Lung (tissue), 12 donors: Measurements from ENCODE around the gene ABHD8. TPM values are rescaled to one million over a fixed set of nuclear protein-coding genes. Genes with fewer than 3 reads are reported as not detected.

Experiments
- ATAC-seq: fragments of 200-7000 bp; cut with Tn5 transposase; one replicate; pipeline ENCODE4 v1.9.1; 2020; ENCODE audit warnings: moderate number of reproducible peaks; ENCODE audit not compliant: insufficient read depth, low FRiP score
- DNase-seq, 3 donors: peaks; one replicate each; pipeline ENCODE4 v3.0.0-alpha.2; 2013 to 2017
- H3K27ac ChIP-seq, 2 donors: one replicate each; pipeline ENCODE4 v1.5.1; 2013; ENCODE audit warnings: mild to moderate bottlenecking in 2 of 2, moderate library complexity in 2 of 2, control low read depth in 1 of 2, inconsistent platforms in 1 of 2, low read depth in 1 of 2, low read length in 1 of 2
- H3K27me3 ChIP-seq, 3 donors: one replicate each; pipeline ENCODE4 v1.5.1; 2013; ENCODE audit warnings: low read length in 2 of 3; ENCODE audit not compliant: control insufficient read depth in 3 of 3, insufficient read depth in 3 of 3
- H3K36me3 ChIP-seq, 4 donors: one replicate each; pipeline ENCODE4 v1.5.1; 2013; ENCODE audit warnings: low read length in 4 of 4, mild to moderate bottlenecking in 1 of 4, moderate library complexity in 1 of 4; ENCODE audit not compliant: control insufficient read depth in 4 of 4, insufficient read depth in 4 of 4
- H3K4me1 ChIP-seq, 5 donors: one replicate each; pipeline ENCODE4 v1.5.1; 2013; ENCODE audit warnings: low read length in 5 of 5, mild to moderate bottlenecking in 2 of 5, moderate library complexity in 1 of 5; ENCODE audit not compliant: control insufficient read depth in 5 of 5, insufficient read depth in 5 of 5
- H3K4me3 ChIP-seq: one replicate; pipeline ENCODE4 v1.5.1; 2013; ENCODE audit warnings: mild to moderate bottlenecking, control low read depth, moderate library complexity
- H3K9ac ChIP-seq, 2 donors: one replicate each; pipeline ENCODE4 v1.5.1; 2013; ENCODE audit warnings: low read length in 2 of 2, control low read depth in 1 of 2; ENCODE audit not compliant: insufficient read depth in 1 of 2
- H3K9me3 ChIP-seq, 4 donors: one replicate each; pipeline ENCODE4 v1.5.1; 2013; ENCODE audit warnings: low read length in 3 of 4, mild to moderate bottlenecking in 1 of 4, moderate library complexity in 1 of 4; ENCODE audit not compliant: control insufficient read depth in 4 of 4, insufficient read depth in 3 of 4
- CTCF ChIP-seq: IDR thresholded peaks from 2 replicates; pipeline ENCODE4 v1.5.1; 2012; ENCODE audit warnings: mild to moderate bottlenecking; ENCODE audit errors: control extremely low read depth, extremely low read depth
- WGBS, 2 donors: extraction: QIAGEN DNeasy Blood & Tissue Kit; methylation state at CpG; one replicate each; pipeline ENCODE4 v1.1.7; 2013; 5-methylcytosine and 5-hydroxymethylcytosine counted together
- polyA plus RNA-seq, 2 donors: library from polyadenylated mRNA; stranded (reverse); fragments of 200-250 nt; gene quantifications; one replicate each; pipeline ENCODE4 v1.2.1, GENCODE V29; 2013
- total RNA-seq, 2 donors: library from RNA; depleted of rRNA in 1 of 2; stranded (reverse); fragments of >200 nt in 1 of 2; gene quantifications; one replicate each; pipeline ENCODE4 v1.2.1, GENCODE V29; 2014 to 2021
- donor health status: control.
- donor health status: control.
- donor health status: Bipolar disorder and iron deficiency.
- donor health status: healthy.
- donor health status: DM: yes; HTN: yes; CAD: no.

Gene ABHD8
- total and polyA plus RNA-seq, 4 donors = 12.8 to 23.0 (median 15.1) TPM

GRCh38 chr19:17340871-17341357, 37.7 kb upstream of the ABHD8 start:
- H3K27me3 ChIP-seq = no peaks in the 10 kb centered on the region
- no peak for TF ChIP-seq CTCF
- H3K4me3 ChIP-seq = no peak overlapping the region
- no peak for ATAC-seq
- peaks cover 0 to 8% (median 2%) of the 10 kb centered on the region in 4 donors for H3K36me3 ChIP-seq
- H3K9ac ChIP-seq = no peak overlapping the region
- DNase-seq = no peak
- peaks cover 0 to 11% (median 5%) of the 10 kb centered on the region in 5 donors for H3K4me1 ChIP-seq
- 79 to 84% methylated on average over 17 of the region's 17 CpGs for WGBS, 2 donors
- no peak overlapping the region for H3K27ac ChIP-seq
- no peaks in the 10 kb centered on the region for H3K9me3 ChIP-seq

GRCh38 chr19:17340302-17340870, 37.2 kb upstream of the ABHD8 start:
- no peak overlapping the region for H3K4me3 ChIP-seq
- peaks cover 0 to 8% (median 2%) of the 10 kb centered on the region in 4 donors for H3K36me3 ChIP-seq
- TF ChIP-seq CTCF = no peak
- DNase-seq = no peak
- ATAC-seq = no peak
- H3K4me1 ChIP-seq = peaks cover 0 to 11% (median 5%) of the 10 kb centered on the region in 5 donors
- no peak overlapping the region for H3K27ac ChIP-seq
- no peaks in the 10 kb centered on the region for H3K27me3 ChIP-seq
- no peak overlapping the region for H3K9ac ChIP-seq
- WGBS, 2 donors = 83 to 88% methylated on average over 21 of the region's 21 CpGs
- H3K9me3 ChIP-seq = no peaks in the 10 kb centered on the region

DNA sequence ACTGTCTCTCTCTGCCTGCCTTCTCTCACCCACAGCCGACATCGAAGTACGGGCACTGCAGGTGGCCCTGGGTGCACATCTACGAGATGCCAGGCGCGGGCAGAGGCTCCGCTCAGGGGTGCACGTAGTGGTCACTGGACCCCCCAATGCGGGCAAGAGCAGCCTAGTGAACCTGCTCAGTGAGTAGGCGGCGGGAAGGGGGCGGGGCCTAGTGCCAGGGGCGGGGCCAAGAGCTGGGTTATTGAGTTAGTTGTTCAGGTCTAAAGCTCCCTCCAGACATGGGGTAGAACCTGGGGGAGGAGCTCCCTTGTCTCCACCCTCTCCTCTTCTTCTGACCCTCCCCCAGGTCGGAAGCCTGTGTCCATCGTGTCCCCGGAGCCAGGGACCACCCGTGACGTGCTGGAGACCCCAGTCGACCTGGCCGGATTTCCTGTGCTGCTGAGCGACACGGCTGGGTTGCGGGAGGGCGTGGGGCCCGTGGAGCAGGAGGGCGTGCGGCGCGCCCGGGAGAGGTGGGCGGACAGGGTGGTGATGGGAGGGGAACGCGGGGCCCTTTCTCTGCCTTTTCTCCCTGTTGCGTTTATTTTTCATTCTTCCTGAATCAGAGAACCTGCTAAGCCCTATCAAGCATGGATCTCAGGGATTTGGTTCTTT, 36.0 kb upstream of the ABHD8 start:
- 93% methylated on average over 34 of the region's 34 CpGs for WGBS, 2 donors
- no peak for TF ChIP-seq CTCF
- Histone ChIP-seq H3K4me1 (peaks cover 0 to 15% (median 5%) of the 10 kb centered on the region in 5 donors), H3K36me3 (peaks cover 0 to 8% (median 2%) of the 10 kb centered on the region in 4 donors), H3K27ac (no peak overlapping the region), H3K27me3 (no peaks in the 10 kb centered on the region), H3K9ac (no peak overlapping the region), H3K9me3 (no peaks in the 10 kb centered on the region), H3K4me3 (no peak overlapping the region)
- ATAC-seq (no peak), DNase-seq (no peak)
